ENCODE data around the gene GALK1. TPM values are rescaled to one million over a fixed set of nuclear protein-coding genes. Genes with fewer than 3 reads are reported as not detected.
A peak's percentile ranks its signal among the peaks of the same experiment; 100 is the strongest.

Gene GALK1
- total RNA-seq, 2 experiments from 2014 or later = 40.0 to 40.6 TPM

- no peak overlapping the region for H3K4me3 Mint-ChIP-seq
- H3K27ac Mint-ChIP-seq = no peak overlapping the region
Observed at GRCh38 chr17:75806822-75807500, 42.0 kb upstream of the GALK1 start.

DNA sequence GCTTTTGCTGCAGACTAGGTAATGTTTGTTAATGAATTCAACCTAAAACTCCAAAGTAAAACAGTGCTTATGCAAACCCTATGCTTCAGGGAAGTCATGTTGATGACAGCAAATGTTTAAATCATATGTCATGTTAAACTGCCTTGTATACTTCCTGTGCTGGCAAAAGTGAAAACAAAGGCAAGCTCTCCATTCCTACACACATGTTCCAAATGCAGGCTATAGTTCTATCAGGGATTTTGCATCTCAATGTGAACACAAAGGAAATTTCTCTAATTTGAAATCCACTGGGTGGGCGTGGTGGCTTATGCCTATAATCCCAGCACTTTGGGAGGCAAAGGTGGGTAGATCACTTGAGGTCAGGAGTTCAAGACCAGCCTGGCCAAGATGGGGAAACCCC lies 38.9 kb upstream of the GALK1 start:
- peak overlapping the region; percentile 24 for H3K27ac Mint-ChIP-seq
- no peak for DNase-seq
- ChIA-PET POLR2A (interaction anchor here (1.3 to 2.7 kb wide), 4 partner anchors 8 to 25 kb away, joined by 3 to 26 read pairs (median 4); partner anchors contain the start of gene UNK), CTCF (interaction anchor here (0.6 to 1.4 kb wide), 6 partner anchors 21 to 574 kb away, joined by 3 to 5 read pairs (median 3); partner anchors contain the start of gene UNC13D)
- H3K9me3 Mint-ChIP-seq = no peaks in the 10 kb centered on the region
- H3K4me3 Mint-ChIP-seq = no peak overlapping the region
- H3K4me1 Mint-ChIP-seq = peaks cover 12% of the 10 kb centered on the region
- peaks cover 11% of the 10 kb centered on the region for H3K36me3 Mint-ChIP-seq (ENCODE audit: low read depth)
- no peaks in the 10 kb centered on the region for H3K27me3 Mint-ChIP-seq

More at GRCh38 chr17:75806822-75807500, 42.0 kb upstream of the GALK1 start:
- no peaks in the 10 kb centered on the region for H3K9me3 Mint-ChIP-seq
- H3K36me3 Mint-ChIP-seq (ENCODE audit: low read depth) = peaks cover 3% of the 10 kb centered on the region
- POLR2A ChIA-PET = interaction anchor here (0.9 kb wide), 1 partner anchor 20 kb away, joined by 4 read pairs; no protein-coding TSS in a partner anchor
- CTCF ChIA-PET = interaction anchor here (1.3 kb wide), 1 partner anchor 11 kb away, joined by 3 read pairs; no protein-coding TSS in a partner anchor
- peaks cover 12% of the 10 kb centered on the region for H3K4me1 Mint-ChIP-seq
- no peak for DNase-seq
- no peaks in the 10 kb centered on the region for H3K27me3 Mint-ChIP-seq

DNA sequence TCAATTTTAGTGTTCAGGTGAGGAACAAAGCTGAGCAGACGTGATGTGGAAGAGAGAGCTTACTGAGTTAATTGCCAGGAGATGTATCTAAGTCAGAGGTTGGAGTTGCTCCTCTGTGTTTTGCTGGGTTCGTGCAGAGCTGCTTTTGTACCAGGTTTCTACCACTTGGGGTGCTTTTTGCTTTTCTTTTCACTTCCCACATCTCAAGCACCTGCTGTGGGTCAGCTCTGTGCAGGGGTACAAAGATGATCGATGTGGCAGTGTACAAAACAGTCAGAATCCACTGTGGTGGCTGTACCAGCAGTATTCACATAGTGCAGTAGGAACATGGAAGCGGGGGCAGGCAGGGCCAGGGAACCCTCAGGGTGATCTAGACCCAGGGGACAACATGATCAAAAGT lies 34.4 kb upstream of the GALK1 start:
- CTCF ChIA-PET = interaction anchor here (1.0 to 1.6 kb wide), 2 partner anchors 28 to 46 kb away, joined by 3 to 5 read pairs; no protein-coding TSS in a partner anchor
- Mint-ChIP-seq H3K36me3 (ENCODE audit: low read depth) (peaks cover 25% of the 10 kb centered on the region), H3K27me3 (no peaks in the 10 kb centered on the region), H3K27ac (no peak overlapping the region), H3K4me1 (peaks cover 17% of the 10 kb centered on the region), H3K9me3 (no peaks in the 10 kb centered on the region), H3K4me3 (no peak overlapping the region)
- POLR2A ChIA-PET = interaction anchor here (1.3 to 2.9 kb wide), 3 partner anchors 13 to 22 kb away, joined by 3 to 9 read pairs (median 3); no protein-coding TSS in a partner anchor
- DNase-seq = no peak

GRCh38 chr17:75795820-75796607 lies 31.0 kb upstream of the GALK1 start:
- no peak overlapping the region for H3K4me3 Mint-ChIP-seq
- CTCF ChIA-PET = interaction anchor here (0.6 to 2.5 kb wide), 6 partner anchors 10 to 199 kb away, joined by 3 to 15 read pairs (median 4); partner anchors contain the start of gene GALK1
- H3K9me3 Mint-ChIP-seq = no peaks in the 10 kb centered on the region
- peaks cover 41% of the 10 kb centered on the region for H3K36me3 Mint-ChIP-seq (ENCODE audit: low read depth)
- peaks cover 28% of the 10 kb centered on the region for H3K4me1 Mint-ChIP-seq
- DNase-seq = no peak
- POLR2A ChIA-PET = interaction anchor here (0.8 to 5.0 kb wide), 6 partner anchors 9 to 60 kb away, joined by 3 to 30 read pairs (median 3); partner anchors contain the start of gene UNK
- no peak overlapping the region for H3K27ac Mint-ChIP-seq
- no peaks in the 10 kb centered on the region for H3K27me3 Mint-ChIP-seq

- Mint-ChIP-seq H3K9me3 (no peaks in the 10 kb centered on the region), H3K4me3 (no peak overlapping the region), H3K27me3 (no peaks in the 10 kb centered on the region), H3K36me3 (ENCODE audit: low read depth) (peaks cover 33% of the 10 kb centered on the region), H3K4me1 (peaks cover 33% of the 10 kb centered on the region), H3K27ac (peak overlapping the region; percentile 55)
- no peak for DNase-seq
- POLR2A ChIA-PET = interaction anchor here (4.8 to 5.0 kb wide), 3 partner anchors 9 to 17 kb away, joined by 24 to 43 read pairs (median 30); partner anchors contain the start of gene UNK
- CTCF ChIA-PET = interaction anchor here (2.0 kb wide), 1 partner anchor 40 kb away, joined by 6 read pairs; no protein-coding TSS in a partner anchor
Observed at GRCh38 chr17:75793460-75793859, 28.5 kb upstream of the GALK1 start.

DNA sequence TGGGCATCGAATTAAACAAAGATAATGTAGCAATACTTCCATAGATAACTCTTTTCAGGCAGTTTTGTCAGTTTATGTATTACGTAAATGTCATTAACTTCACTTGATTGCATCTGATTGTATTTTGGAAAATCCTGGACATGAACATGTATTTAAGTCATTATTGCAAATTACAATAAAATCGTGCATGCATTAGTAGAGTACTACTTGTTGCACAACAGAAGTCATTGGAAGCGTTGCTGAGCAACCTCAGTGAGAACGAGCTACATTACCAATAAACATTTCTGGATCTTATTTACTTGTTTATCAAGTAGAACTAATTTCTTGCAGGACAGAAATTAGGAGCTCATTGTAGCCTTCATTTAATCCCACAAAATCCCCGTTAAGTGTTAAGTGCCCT lies 26.3 kb upstream of the GALK1 start:
- CTCF ChIA-PET = interaction anchor here (0.6 to 1.2 kb wide), 3 partner anchors 11 to 567 kb away, joined by 3 to 5 read pairs (median 4); a partner anchor contains a TSS
- H3K9me3 Mint-ChIP-seq = no peaks in the 10 kb centered on the region
- POLR2A ChIA-PET = interaction anchor here (1.0 to 4.9 kb wide), 5 partner anchors 9 to 67 kb away, joined by 4 to 43 read pairs (median 6); partner anchors contain the start of gene WBP2
- H3K4me1 Mint-ChIP-seq = peaks cover 37% of the 10 kb centered on the region
- H3K36me3 Mint-ChIP-seq (ENCODE audit: low read depth) = peaks cover 26% of the 10 kb centered on the region
- no peak overlapping the region for H3K4me3 Mint-ChIP-seq
- no peak for DNase-seq
- H3K27me3 Mint-ChIP-seq = no peaks in the 10 kb centered on the region
- no peak overlapping the region for H3K27ac Mint-ChIP-seq

- peak; percentile 95 for DNase-seq
- Mint-ChIP-seq H3K36me3 (ENCODE audit: low read depth) (peaks cover 6% of the 10 kb centered on the region), H3K4me1 (peaks cover 48% of the 10 kb centered on the region), H3K4me3 (peak overlapping the region; percentile 90), H3K27ac (peak overlapping the region; percentile 100), H3K27me3 (no peaks in the 10 kb centered on the region), H3K9me3 (no peaks in the 10 kb centered on the region)
- ChIA-PET POLR2A (interaction anchor here (0.6 to 6.3 kb wide), 20 partner anchors 10 to 524 kb away, joined by 3 to 123 read pairs (median 14); partner anchors contain the start of genes GALK1, GGA3, MRPS7 and RECQL5), CTCF (interaction anchor here (0.7 to 2.8 kb wide), 13 partner anchors 9 to 560 kb away, joined by 3 to 24 read pairs (median 5); partner anchors contain the start of genes GALK1, TRIM65 and UNC13D)
Observed at GRCh38 chr17:75785016-75785890, 20.3 kb upstream of the GALK1 start.

DNA sequence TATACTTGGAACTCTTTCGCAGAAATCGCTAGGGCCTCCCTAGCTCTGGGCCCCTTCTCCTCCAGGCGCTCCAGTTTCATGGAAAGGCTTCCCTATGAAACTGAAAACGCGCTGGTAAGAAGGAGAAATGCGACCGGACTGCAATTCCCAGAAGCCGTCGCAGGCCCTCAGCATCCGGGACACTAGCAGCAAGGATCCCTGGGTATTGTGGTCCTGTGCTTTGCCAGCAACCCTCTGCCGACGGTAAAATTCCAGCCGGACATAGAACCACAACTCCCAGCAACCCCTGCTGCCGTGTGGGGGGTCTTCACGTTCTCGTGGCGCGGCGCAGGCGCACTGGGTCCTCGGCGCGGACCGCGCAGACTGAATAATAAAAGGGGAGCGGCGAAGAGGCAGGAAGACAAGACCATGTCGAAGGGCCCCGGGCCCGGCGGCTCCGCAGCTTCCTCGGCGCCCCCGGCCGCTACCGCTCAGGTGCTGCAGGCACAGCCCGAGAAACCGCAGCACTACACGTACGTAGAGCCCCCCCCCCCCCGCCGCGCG lies 19.6 kb upstream of the GALK1 start, which contains the start of gene UNK:
UNK (plus strand) TSS at position 334 of the 543 bp plus-strand sequence; CDS start at position 409, 75 bp downstream.
- peak within 1 kb of the TSS; percentile 100 for H3K27ac Mint-ChIP-seq
- H3K36me3 Mint-ChIP-seq (ENCODE audit: low read depth) = peaks cover 8% of the 10 kb centered on the region
- H3K9me3 Mint-ChIP-seq = no peaks in the 10 kb centered on the region
- no peaks in the 10 kb centered on the region for H3K27me3 Mint-ChIP-seq
- ChIA-PET CTCF (interaction anchor here (0.7 to 2.8 kb wide), 8 partner anchors 19 to 561 kb away, joined by 3 to 24 read pairs (median 6); partner anchors contain the start of gene GALK1), POLR2A (interaction anchor here (1.0 to 6.3 kb wide), 18 partner anchors 9 to 523 kb away, joined by 3 to 123 read pairs (median 23); partner anchors contain the start of genes GALK1, GGA3, MRPS7 and RECQL5)
- DNase-seq = peak; percentile 96
- peaks cover 52% of the 10 kb centered on the region for H3K4me1 Mint-ChIP-seq
- peak within 1 kb of the TSS; percentile 90 for H3K4me3 Mint-ChIP-seq

GRCh38 chr17:75783803-75784472 lies 18.9 kb upstream of the GALK1 start:
- ChIA-PET CTCF (interaction anchor here (0.7 to 2.8 kb wide), 20 partner anchors 11 to 513 kb away, joined by 3 to 24 read pairs (median 5); partner anchors contain the start of genes GALK1, MIF4GD, TRIM65 and UNC13D), POLR2A (interaction anchor here (1.0 to 6.3 kb wide), 22 partner anchors 9 to 522 kb away, joined by 3 to 123 read pairs (median 17); partner anchors contain the start of genes GALK1, GGA3, MRPS7 and RECQL5)
- H3K27ac Mint-ChIP-seq = peak overlapping the region; percentile 100
- no peaks in the 10 kb centered on the region for H3K9me3 Mint-ChIP-seq
- DNase-seq = no peak
- no peaks in the 10 kb centered on the region for H3K27me3 Mint-ChIP-seq
- peaks cover 10% of the 10 kb centered on the region for H3K36me3 Mint-ChIP-seq (ENCODE audit: low read depth)
- peaks cover 52% of the 10 kb centered on the region for H3K4me1 Mint-ChIP-seq
- peak overlapping the region; percentile 90 for H3K4me3 Mint-ChIP-seq

DNA sequence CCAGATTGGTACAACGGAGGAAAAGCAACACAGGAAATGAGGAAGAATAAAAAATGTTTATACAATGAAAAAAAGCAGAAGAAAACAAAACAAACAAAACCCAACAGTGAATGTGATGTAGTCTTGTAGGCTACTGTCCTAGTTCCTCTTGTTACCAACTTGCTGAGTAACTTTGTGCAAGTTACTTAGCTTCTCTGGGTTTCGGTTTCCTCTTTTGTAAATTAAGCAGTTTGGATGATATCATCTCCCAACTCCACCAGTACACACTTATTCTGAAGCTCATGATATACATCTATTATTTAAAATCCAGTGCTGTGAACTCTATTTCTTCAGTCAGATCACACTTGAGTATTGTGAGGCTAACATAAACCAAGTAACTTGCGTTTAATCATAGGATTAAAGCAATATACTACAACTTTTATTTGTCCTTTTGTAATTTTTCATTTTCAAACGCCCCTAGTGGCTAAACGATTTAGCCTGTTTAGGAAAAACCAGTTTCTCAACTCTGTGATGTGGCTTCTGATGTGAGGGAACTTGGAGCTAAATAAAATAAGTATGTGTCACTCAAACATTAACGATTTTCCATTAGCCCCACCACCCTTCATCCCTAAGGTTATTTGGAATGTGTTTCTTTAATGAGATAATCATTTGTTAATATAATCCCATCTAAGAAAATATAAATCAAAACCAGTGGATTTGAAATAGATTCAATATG lies 18.2 kb upstream of the GALK1 start:
- Mint-ChIP-seq H3K4me3 (peak overlapping the region; percentile 90), H3K4me1 (peaks cover 53% of the 10 kb centered on the region), H3K27ac (peak overlapping the region; percentile 100), H3K27me3 (no peaks in the 10 kb centered on the region), H3K36me3 (ENCODE audit: low read depth) (peaks cover 18% of the 10 kb centered on the region), H3K9me3 (no peaks in the 10 kb centered on the region)
- DNase-seq = no peak
- CTCF ChIA-PET = interaction anchor here (0.7 to 2.8 kb wide), 28 partner anchors 10 to 728 kb away, joined by 3 to 24 read pairs (median 4); partner anchors contain the start of genes GALK1, MIF4GD, SLC25A19 and TRIM65
- POLR2A ChIA-PET = interaction anchor here (0.6 to 6.3 kb wide), 23 partner anchors 8 to 522 kb away, joined by 3 to 123 read pairs (median 5); partner anchors contain the start of genes GALK1, GGA3, GRB2 and MRPS7
